ENCODE results near the gene SHISAL2B.
"Not testable (repeated sequence)": the region's sequence is repeated elsewhere in the genome, so short reads cannot be mapped to it uniquely, and the experiment has no call there.

SHISAL2B gene

DNA sequence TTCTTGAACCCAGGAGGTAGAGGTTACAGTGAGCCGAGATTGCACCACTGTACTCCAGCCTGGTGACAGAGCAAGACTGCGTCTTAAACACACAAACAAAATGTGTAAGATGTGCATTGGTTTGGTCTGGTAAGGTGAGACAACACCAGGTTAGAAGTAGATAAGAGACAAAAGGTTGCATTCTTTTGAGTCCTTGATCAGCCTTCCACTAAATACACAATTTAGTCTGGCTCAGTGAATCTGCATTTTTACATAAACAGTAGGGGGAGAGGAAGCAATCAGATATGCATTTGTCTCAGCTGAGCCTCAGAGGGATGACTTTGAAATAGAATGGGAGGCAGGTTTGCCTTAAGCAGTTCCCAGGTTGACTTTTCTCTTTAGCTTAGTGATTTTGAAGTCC, 15.8 kb downstream of the SHISAL2B start:
- not testable (repeated sequence) for DNase-seq

DNA sequence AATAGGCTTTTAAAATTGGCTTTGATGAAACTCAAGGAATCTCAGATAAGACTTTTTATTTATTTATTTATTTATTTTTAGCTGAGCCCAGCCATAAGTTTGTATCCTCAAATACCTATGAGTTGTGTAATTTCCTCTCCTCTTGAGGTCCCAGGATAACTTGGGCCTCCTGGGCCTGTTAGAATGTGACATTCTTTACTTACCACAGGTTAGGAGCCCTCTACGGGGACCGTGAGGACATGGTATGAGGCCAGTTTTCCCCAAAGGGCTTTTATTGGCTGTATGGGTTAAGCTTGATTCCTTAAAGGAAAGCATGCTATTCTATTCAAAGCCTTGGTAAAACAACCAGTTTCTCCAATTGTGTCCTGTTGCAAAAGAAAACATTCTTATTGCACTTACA, 16.9 kb downstream of the SHISAL2B start:
- no peak for DNase-seq

DNA sequence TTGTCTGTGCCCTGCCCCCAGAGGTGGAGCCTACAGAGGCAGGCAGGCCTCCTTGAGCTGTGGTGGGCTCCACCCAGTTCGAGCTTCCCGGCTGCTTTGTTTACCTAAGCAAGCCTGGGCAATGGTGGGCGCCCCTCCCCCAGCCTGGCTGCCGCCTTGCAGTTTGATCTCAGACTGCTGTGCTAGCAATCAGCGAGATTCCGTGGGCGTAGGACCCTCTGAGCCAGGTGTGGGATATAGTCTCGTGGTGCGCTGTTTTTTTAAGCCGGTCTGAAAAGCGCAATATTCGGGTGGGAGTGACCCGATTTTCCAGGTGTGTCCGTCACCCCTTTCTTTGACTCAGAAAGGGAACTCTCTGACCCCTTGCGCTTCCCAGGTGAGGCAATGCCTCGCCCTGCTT, 24.2 kb downstream of the SHISAL2B start:
- DNase-seq = not testable (repeated sequence)

DNA sequence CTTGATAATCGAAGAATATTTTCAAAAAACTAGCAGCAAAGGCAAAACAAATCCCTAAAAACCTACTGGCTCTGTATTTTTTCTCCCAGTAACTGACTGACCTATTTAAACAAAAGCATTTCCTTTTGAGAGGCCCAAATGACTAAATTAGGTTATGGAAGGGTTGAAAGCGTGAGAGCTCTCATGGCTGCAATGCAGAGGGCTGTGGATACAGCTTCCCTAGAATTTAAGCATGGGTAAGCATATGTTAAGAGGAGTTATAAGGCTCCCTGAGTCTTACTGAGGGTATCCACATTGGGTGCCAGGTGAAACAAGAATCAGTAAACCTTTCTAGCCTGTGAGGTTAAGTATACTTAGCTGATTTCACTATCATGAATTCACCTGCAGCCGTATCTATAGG, 32.3 kb downstream of the SHISAL2B start:
- no peak for DNase-seq

DNA sequence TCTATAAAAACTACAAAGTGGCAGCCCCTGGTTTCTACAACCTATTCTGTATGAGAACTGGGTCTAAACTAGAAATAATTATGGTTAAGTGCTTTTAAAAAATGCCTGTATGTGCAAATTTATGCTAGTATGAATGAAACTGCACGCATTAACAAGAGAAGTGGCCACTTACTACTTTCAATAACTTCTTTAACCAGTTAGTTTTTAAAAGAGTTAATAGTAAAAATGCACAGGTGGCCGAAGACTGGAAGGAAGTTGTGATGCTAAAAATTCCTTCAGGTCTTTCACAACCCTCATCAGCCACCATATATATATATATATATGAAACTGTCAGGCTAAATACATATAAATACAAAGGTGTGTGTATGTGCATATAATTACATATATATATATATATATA, 36.8 kb downstream of the SHISAL2B start:
- no peak for DNase-seq

DNA sequence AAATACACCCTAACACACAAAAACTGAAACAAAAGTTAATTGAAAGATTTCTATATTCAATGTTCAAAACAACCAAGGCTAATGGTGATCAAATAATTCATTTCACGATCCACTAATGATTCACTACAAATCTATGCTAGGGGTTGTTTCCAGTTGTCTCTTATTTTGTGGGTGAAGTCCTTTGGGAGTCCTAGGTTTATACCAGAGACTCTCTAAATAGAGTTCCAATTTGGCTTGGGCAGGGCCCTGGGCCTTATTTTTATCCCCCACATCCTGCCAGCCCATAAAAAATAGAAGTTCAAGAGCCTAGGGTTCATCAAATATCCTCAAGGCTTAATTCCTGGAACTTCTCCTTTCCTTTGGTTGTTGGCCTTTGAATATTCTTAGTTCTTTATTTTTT, 52.1 kb downstream of the SHISAL2B start:
- DNase-seq = no peak

DNA sequence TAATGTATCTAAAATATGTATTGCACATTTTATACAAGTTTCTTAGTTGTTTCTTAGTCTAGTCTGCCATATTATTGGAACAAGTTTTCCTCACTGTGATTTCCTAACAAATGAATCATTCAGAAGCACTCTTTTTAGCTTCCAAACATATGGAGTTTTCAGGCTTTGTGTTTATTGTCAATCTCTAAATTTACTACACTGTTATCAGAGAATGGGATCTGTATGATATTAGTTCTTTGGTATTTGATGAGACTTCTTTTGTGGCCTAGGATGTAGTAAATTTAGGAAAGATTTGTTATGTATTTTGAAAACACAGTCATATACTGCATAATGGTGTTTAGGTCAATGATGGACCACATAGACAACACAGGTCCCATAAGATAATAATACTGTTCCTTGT, 52.5 kb downstream of the SHISAL2B start:
- no peak for DNase-seq

DNA sequence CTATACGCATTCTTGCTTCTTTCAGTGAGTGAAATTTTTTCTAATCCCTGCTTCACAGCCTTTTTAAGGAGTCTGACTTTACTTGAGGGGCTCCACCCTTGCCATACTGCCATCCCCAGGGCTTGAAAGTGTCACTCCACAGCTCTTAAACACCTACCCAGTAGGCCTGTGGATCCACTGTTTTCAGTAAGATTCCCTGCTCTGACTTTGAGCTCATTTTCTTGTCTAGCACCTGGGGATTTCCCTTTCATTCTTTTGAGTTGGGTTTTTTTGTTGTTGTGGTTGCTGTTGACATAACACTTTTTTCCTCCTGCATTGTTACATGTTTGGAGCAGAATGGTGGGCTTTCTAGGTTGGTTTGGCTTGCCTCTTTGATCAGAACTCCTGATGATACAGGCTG, 54.6 kb downstream of the SHISAL2B start:
- no peak for DNase-seq

DNA sequence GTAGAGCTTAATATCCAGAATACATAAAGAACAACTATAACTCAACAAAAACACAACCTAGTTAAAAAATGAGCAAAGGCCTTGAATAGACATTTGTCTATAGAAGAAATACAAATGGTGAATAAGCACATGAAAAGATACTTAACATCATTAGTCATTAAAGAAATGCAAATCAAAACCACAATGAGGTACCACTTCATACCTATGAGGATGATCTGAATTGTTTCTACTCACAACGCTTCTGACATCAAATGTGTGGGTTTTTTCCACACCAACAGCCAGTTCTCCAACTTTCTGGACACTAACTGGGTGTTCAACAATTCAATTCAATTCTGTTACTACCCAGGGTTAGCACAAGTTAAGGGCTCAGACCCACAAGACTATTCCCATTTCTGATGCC, 56.1 kb downstream of the SHISAL2B start:
- DNase-seq = no peak

DNA sequence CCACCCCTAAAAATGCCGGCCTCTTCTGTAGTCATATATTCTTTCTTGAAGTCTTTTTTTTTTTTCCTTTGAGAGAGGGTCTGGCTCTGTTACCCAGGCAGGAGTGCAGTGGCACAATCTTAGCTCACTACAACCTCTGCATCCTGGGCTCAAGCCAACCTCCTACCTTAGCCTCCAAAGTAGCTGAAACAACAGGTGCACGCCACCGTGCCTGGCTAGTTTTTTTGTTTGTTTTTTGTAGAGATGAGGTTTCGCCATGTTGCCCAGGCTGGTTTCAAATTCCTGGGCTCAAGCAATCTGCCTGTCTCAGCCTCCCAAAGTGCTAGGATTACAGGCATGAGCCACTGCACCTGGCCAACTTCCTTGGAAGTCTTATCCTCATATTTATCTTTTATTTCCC, 59.1 kb downstream of the SHISAL2B start:
- no peak for DNase-seq

DNA sequence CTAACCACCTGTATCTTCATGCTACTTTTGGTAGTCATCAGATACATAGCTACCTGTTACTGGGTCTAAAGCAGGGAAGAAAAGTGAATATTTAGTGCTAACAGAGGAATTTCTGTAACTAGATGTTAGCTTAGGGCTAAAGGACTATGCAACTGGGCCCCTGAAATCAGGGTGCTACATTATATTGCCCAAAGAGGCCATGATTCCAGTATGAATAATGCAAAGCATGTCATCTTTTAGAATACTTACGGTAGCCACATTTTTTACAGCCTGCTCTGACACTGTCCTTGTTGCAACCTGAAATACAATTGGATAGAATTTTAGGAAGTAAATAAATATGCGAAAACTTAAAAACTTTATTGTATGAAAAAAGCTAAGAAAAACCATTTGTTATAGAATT, 63.8 kb downstream of the SHISAL2B start:
- DNase-seq = no peak

DNA sequence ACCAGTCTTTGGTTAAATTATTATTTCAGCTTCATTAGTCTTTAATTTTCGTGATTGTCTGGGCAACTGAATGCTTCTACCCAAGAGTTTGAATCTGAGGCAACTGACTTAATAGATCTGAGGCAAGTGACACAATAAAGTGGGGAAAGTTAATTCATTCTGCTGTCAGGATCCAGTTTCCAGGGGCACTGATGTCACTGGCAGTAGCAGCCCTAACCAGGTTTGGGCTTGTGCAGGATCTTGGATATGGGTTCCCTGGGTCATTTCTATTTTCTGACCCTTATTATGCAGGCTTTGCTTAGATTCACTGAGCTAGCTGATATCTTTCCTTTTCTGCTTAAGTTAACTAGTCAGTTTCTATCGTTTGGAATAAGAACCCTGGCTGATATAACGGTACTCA, 68.6 kb downstream of the SHISAL2B start:
- DNase-seq = no peak

DNA sequence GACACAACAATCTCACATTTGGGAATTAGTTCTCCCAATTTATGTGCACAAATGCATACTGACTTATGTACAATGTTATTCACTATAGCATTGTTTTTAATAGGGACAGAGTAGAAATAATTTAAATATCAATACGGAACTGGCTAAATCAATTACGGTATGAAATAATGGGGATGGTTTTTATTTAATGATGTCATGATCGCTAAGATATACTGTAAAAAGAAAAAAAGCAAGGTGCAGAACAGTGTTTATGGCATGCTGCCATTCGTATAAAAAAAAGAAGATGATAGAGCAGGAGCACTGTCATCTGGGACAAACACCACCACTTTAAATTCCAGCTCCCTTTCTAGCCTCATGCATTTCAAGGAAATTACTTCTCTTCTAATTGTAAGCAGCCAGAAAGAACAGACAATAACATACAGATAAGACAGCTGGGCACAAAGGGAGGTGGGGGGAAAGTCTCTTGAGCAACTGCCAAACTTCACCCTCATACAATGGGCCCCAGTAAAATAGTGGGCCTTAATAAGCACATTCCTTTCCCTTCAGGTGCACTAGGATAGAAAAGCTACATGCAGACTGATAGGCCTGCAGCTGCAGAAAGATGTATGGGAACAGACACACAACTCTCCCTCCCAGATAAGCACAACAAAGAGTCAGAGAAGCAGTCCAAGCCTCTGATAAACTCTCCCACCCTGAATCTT, 69.8 kb downstream of the SHISAL2B start:
- no peak for DNase-seq

DNA sequence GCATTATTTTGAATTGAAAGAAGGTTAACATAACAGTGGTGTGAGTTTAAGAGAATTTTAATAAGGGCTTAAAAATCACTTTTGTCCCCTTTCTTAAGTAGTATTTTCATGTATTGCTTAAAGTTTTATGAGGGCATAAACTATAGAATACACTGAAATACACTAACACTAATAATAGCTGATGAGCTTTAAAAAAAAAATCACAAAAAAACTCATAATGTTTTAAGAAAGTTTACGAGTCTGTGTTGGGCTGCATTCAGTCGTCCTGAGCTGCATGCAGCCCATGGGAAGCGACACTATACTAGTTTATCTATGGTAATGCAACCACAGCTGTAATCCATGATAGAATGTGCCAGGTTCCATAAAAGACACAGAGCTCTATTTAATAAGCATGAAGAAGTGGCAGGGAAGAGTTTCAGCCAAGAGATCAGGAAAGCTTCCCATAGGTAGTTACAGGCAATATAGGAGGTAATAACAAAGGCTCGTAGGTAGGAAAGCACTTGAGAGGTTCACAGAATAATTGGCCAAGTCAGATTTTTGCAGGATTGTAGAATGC, 73.7 kb downstream of the SHISAL2B start:
- DNase-seq = no peak

DNA sequence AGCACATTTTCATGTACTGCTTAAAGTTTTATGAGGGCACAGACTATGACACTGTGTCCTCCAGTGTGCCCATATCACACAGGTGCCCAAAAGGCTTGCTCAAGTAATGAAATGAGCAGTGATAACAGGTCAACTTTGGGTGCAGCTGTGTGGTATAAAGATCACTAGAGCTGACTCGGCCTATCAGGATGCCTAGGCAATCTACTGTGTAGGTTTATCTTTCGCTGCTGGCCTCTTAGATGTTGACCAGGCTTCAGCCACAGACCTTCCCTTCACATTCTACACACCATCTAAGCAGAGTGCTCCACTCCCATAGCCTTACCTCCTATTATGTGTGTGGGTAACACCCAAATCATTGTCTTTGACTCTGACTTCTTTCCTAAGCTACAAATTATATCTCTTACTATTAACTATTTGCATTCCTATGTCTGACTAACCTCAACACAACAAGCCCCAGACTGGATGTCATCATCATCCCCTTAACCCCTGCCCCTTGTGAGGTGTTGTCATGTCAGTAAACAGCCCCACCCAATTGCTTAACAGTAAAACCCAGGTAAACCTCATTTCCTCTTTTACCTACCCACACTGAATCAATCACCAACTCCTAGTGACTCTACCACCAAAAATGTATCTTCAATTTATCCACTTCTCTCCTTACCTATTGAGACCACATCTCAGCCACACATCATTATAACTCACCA, 75.7 kb downstream of the SHISAL2B start:
- DNase-seq = no peak

DNA sequence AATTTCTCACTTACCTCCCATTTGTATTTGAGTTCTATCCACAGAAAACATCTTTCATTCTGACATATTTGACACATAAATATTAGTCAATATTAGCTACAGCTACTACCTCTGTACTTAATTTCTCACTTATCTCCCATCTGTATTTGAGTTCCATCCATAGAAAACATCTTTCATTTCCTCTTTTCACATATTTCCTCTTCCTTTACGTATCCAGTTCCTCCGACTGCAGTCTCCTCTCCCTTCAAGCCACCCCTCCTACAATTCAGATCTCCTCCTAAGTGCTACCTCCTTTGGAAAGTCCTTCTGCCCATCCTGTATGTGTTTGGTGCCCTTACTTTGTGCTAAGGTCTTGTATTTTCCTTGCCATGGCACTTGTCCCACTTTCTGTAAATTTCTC, 76.6 kb downstream of the SHISAL2B start:
- no peak for DNase-seq
